ENCODE measurements around the gene MYO18A. TPM values are rescaled to one million over a fixed set of nuclear protein-coding genes. Genes with fewer than 3 reads are reported as not detected.

MYO18A gene
- total and polyA plus RNA-seq, 10 of the 15 experiments (the other 5 are each of a cell fraction or from before 2014, with no cell fraction given) = 2.9 to 66.0 (median 24.5) TPM

DNA sequence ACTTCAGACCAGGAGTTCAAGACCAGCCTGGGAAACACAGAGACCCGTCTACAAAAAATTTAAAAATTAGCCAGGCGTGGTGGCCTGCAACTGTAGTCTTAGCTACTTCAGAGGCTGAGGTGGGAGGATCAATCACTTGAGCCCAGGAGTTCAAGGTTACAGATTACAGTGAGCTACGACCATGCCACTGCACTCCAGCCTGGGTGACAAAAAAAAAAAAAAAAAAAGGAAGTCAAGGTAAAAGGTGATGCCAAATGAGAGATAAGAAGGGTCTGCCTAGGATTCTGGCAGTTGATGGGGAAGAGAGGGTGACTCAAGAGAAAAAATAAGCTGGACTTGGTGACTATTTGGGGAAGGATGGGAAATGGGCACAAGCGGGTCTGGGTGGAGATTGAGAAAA lies 32.5 kb downstream of the MYO18A start:
- SMC1A ChIA-PET (ENCODE audit: uncharacterized antibody, unreplicated experiment) = interaction anchor here (1.1 to 8.9 kb wide), 14 partner anchors 9 to 389 kb away, joined by 3 to 158 read pairs (median 8); partner anchors contain the start of genes MYO18A and NUFIP2
- RAD21 ChIA-PET (ENCODE audit: unreplicated experiment) = interaction anchor here (0.7 to 8.6 kb wide), 11 partner anchors 8 to 387 kb away, joined by 3 to 207 read pairs (median 15); partner anchors contain the start of gene MYO18A
- intact Hi-C loops (cut with micrococcal nuclease; ENCODE audit: unreplicated experiment) = loop anchor here (2.0 to 10.0 kb wide), 2 partner anchors 143 to 217 kb away; no protein-coding TSS in a partner anchor
- 82% methylated on average over 4 of the region's 4 CpGs for WGBS (ENCODE audit: insufficient coverage, insufficient replicate concordance, low lambda C conversion rate, missing lambda C conversion rate)
- ATAC-seq (no peak), DNase-seq (ENCODE audit: low read depth, low spot score) (no peak), FAIRE-seq (no peak)
- no peaks in the 10 kb centered on the region for H4K20me1 ChIP-seq (ENCODE audit: control insufficient read depth, insufficient read depth)
- H3K27ac ChIP-seq (ENCODE audit: control insufficient read depth, insufficient read depth) = no peak overlapping the region
- no peaks in the 10 kb centered on the region; a peak in 2 of 4 replicates for H3K36me3 ChIP-seq (ENCODE audit: control insufficient read depth in 2 of 2, insufficient read depth in 2 of 2, low read length in 1 of 2)
- no peak overlapping the region for H2AFZ ChIP-seq (ENCODE audit: control insufficient read depth, low read depth, low read length)
- TF ChIP-seq TARDBP (IDR thresholded peaks at IDR 0.05; ENCODE audit: borderline replicate concordance) (no peak), PAX5 (IDR thresholded peaks at IDR 0.05; ENCODE audit: borderline replicate concordance, low read depth, low read length) (no peak), BHLHE40 (IDR thresholded peaks at IDR 0.05; ENCODE audit: borderline replicate concordance in 1 of 2, low read depth in 2 of 2, low read length in 1 of 2) (no peak), FOXM1 (IDR thresholded peaks at IDR 0.05; ENCODE audit: low read depth, low read length) (no peak), GATAD2B (conservative IDR thresholded peaks at IDR 0.05; ENCODE audit: low read depth) (no peak), IKZF1 (conservative IDR thresholded peaks at IDR 0.05) (no peak), ZNF207 (IDR thresholded peaks at IDR 0.05; ENCODE audit: borderline replicate concordance) (no peak), SREBF1 (IDR thresholded peaks at IDR 0.05; ENCODE audit: low read length) (no peak), ETV6 (conservative IDR thresholded peaks at IDR 0.05 in 1 of 2, IDR thresholded peaks at IDR 0.05 in 1 of 2; ENCODE audit: borderline replicate concordance in 1 of 2, low read depth in 1 of 2) (no peak), FOXK2 (IDR thresholded peaks at IDR 0.05) (no peak)
- TF ChIP-seq, protein P1, sequence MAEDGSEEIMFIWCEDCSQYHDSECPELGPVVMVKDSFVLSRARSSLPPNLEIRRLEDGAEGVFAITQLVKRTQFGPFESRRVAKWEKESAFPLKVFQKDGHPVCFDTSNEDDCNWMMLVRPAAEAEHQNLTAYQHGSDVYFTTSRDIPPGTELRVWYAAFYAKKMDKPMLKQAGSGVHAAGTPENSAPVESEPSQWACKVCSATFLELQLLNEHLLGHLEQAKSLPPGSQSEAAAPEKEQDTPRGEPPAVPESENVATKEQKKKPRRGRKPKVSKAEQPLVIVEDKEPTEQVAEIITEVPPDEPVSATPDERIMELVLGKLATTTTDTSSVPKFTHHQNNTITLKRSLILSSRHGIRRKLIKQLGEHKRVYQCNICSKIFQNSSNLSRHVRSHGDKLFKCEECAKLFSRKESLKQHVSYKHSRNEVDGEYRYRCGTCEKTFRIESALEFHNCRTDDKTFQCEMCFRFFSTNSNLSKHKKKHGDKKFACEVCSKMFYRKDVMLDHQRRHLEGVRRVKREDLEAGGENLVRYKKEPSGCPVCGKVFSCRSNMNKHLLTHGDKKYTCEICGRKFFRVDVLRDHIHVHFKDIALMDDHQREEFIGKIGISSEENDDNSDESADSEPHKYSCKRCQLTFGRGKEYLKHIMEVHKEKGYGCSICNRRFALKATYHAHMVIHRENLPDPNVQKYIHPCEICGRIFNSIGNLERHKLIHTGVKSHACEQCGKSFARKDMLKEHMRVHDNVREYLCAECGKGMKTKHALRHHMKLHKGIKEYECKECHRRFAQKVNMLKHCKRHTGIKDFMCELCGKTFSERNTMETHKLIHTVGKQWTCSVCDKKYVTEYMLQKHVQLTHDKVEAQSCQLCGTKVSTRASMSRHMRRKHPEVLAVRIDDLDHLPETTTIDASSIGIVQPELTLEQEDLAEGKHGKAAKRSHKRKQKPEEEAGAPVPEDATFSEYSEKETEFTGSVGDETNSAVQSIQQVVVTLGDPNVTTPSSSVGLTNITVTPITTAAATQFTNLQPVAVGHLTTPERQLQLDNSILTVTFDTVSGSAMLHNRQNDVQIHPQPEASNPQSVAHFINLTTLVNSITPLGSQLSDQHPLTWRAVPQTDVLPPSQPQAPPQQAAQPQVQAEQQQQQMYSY (CRISPR knock-in tag; IDR thresholded peaks at IDR 0.05) = no peak
- TF ChIP-seq, protein P2, sequence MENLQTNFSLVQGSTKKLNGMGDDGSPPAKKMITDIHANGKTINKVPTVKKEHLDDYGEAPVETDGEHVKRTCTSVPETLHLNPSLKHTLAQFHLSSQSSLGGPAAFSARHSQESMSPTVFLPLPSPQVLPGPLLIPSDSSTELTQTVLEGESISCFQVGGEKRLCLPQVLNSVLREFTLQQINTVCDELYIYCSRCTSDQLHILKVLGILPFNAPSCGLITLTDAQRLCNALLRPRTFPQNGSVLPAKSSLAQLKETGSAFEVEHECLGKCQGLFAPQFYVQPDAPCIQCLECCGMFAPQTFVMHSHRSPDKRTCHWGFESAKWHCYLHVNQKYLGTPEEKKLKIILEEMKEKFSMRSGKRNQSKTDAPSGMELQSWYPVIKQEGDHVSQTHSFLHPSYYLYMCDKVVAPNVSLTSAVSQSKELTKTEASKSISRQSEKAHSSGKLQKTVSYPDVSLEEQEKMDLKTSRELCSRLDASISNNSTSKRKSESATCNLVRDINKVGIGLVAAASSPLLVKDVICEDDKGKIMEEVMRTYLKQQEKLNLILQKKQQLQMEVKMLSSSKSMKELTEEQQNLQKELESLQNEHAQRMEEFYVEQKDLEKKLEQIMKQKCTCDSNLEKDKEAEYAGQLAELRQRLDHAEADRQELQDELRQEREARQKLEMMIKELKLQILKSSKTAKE (IDR thresholded peaks at IDR 0.05; ENCODE audit: low read depth, poor library complexity, severe bottlenecking) = no peak
- TF ChIP-seq, protein P3, sequence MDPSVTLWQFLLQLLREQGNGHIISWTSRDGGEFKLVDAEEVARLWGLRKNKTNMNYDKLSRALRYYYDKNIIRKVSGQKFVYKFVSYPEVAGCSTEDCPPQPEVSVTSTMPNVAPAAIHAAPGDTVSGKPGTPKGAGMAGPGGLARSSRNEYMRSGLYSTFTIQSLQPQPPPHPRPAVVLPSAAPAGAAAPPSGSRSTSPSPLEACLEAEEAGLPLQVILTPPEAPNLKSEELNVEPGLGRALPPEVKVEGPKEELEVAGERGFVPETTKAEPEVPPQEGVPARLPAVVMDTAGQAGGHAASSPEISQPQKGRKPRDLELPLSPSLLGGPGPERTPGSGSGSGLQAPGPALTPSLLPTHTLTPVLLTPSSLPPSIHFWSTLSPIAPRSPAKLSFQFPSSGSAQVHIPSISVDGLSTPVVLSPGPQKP (IDR thresholded peaks at IDR 0.05; ENCODE audit: low read depth, low read length) = no peak
- peaks cover 31% of the 10 kb centered on the region for H3K4me1 ChIP-seq (ENCODE audit: control insufficient read depth, insufficient read depth, low read length)
- H3K27me3 ChIP-seq (replicated peaks in 1 of 2; ENCODE audit: control insufficient read depth in 2 of 2, insufficient read depth in 2 of 2, low read length in 1 of 2) = no peaks in the 10 kb centered on the region
- H3K4me2 ChIP-seq (ENCODE audit: control insufficient read depth, insufficient read depth) = no peak overlapping the region
- no peak overlapping the region for H3K9ac ChIP-seq (ENCODE audit: control insufficient read depth, insufficient read depth, low read length)
- peaks cover 2% of the 10 kb centered on the region; the same call in 1 of the 2 replicates for H3K79me2 ChIP-seq (ENCODE audit: control insufficient read depth, insufficient read depth, low read length)
- no TSS peak for BruUV-seq (replicated peaks)
- in situ Hi-C loops (cut with MboI) = no loop called here
- CTCF ChIA-PET = interaction anchor here (0.9 to 14.6 kb wide), 15 partner anchors 9 to 420 kb away, joined by 3 to 371 read pairs (median 19); partner anchors contain the start of gene MYO18A
- no peaks in the 10 kb centered on the region for H3K9me3 ChIP-seq (replicated peaks; ENCODE audit: control insufficient read depth, insufficient read depth, low read length)
- H3K4me3 ChIP-seq = no peak overlapping the region
- POLR2A ChIA-PET = interaction anchor here (0.6 to 4.7 kb wide), 8 partner anchors 24 to 144 kb away, joined by 3 to 54 read pairs (median 6); partner anchors contain the start of gene MYO18A

All from GM12878 (cell line).